Measurements from ENCODE around the gene LMLN.

LMLN gene

GRCh38 chr3:197951392-197951990 lies 8.5 kb upstream of the LMLN start:
- TF ChIP-seq CTCF (conservative IDR thresholded peaks at IDR 0.05; ENCODE audit: low read length) = no peak
- no peak for DNase-seq (ENCODE audit: low read depth)
- H3K4me3 ChIP-seq (ENCODE audit: low read length) = peak overlapping the region; percentile 79

GRCh38 chr3:197952440-197952839 lies 7.6 kb upstream of the LMLN start:
- no peak for DNase-seq (ENCODE audit: low read depth)
- no peak for TF ChIP-seq CTCF (conservative IDR thresholded peaks at IDR 0.05; ENCODE audit: low read length)
- no peak overlapping the region for H3K4me3 ChIP-seq (ENCODE audit: low read length)

GRCh38 chr3:197953325-197953724 lies 6.7 kb upstream of the LMLN start:
- no peak overlapping the region for H3K4me3 ChIP-seq (ENCODE audit: low read length)
- DNase-seq (ENCODE audit: low read depth) = no peak
- no peak for TF ChIP-seq CTCF (conservative IDR thresholded peaks at IDR 0.05; ENCODE audit: low read length)

- no peak for TF ChIP-seq CTCF (conservative IDR thresholded peaks at IDR 0.05; ENCODE audit: low read length)
- no peak overlapping the region for H3K4me3 ChIP-seq (ENCODE audit: low read length)
- DNase-seq (ENCODE audit: low read depth) = peak; percentile 42
Observed at GRCh38 chr3:197953881-197954280, 6.1 kb upstream of the LMLN start.

GRCh38 chr3:197955892-197956477 lies 4.0 kb upstream of the LMLN start:
- TF ChIP-seq CTCF (conservative IDR thresholded peaks at IDR 0.05; ENCODE audit: low read length) = no peak
- DNase-seq (ENCODE audit: low read depth) = no peak
- H3K4me3 ChIP-seq (ENCODE audit: low read length) = no peak overlapping the region

GRCh38 chr3:197956626-197956988 lies 3.4 kb upstream of the LMLN start:
- DNase-seq (ENCODE audit: low read depth) = no peak
- no peak for TF ChIP-seq CTCF (conservative IDR thresholded peaks at IDR 0.05; ENCODE audit: low read length)

GRCh38 chr3:197957790-197958133 lies 2.3 kb upstream of the LMLN start:
- no peak for TF ChIP-seq CTCF (conservative IDR thresholded peaks at IDR 0.05; ENCODE audit: low read length)
- no peak overlapping the region for H3K4me3 ChIP-seq (ENCODE audit: low read length)
- no peak for DNase-seq (ENCODE audit: low read depth)

More at GRCh38 chr3:197956626-197956988, 3.4 kb upstream of the LMLN start:
- H3K4me3 ChIP-seq (ENCODE audit: low read length) = no peak overlapping the region
